Inferior parietal cortex (tissue), 1 donor: ENCODE results near the gene DAB1.

Source experiments
- DNase-seq: peaks from one replicate; pipeline ENCODE4 v3.0.0-alpha.2; 2016; ENCODE audit errors: extremely low spot score

The DAB1 gene

DNA sequence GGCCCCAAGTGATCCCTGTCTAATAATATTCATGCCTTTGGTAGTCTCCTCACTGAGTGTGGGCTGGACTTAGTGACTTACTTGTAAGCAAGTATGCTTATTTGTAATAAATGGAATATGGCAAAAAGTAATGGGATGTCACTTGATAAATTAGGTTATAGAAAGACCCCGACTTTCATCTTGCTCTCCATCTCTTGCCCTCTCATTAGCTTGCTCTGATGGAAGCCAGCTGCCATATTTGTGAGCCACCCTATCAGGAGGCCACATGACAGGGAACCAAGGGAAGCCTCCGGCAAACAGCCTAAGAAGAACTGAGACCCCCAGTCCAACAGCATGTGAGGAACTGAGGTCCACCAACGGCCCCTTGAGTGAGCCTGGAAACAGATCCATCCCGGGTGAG lies 107.0 kb downstream of the DAB1 start:
- no peak for DNase-seq

DNA sequence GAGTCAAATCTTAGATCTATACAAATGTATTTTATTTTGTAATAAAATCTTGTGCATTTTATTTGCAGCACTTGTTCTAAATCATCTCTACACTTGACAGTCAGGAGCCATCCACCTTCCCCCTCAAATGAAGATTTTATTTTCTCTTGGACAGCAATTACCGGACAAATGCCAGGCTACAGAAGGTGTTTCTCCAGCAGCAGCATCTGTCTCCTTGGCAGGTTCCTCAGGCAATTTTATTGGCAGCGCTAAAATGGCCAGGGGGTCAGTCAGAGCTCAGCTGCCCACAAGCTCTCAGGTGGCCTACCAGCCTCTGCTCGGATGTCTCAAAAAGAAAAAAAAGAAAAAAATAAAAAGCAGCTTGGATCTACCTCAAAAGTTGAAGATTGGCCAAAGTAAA lies 107.6 kb downstream of the DAB1 start:
- no peak for DNase-seq

DNA sequence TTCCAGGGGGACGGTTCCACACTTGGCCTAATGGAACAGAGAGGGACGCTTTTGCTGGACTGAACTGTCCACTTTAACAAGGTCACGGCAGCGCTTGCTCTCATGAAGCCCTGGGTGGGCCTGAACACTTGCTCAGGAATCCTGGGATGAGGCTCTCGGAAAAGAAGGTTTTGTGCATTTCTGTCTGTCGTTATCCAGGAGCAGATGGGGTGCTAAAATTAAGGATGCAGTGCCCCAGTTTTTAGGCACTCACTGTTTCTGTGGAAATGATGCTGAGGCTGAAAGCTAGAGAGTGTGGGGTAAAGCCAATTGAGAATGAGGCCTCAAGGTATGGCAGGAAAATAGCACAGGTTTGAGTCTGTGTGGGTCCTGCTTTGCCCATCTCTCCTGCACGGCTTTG lies 111.0 kb downstream of the DAB1 start:
- peak; percentile 55 for DNase-seq

DNA sequence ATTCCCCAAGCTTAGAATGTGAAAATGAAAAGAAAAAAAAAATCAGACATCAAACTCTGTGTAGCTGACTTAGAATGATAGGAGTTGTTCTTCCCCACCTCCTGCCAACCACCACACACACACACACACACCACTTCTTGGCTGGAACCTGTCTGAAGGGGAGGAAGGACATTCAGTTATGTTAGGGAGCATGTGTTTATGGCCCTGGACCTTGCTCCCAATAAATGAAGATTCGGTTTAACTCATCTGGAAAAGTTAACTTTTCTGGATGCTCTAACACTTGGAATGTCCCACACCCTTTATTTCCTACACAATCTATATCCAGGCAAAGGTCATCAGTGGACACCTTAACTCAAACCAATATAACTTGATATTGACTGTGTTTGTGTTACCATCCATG lies 112.4 kb downstream of the DAB1 start:
- no peak for DNase-seq

DNA sequence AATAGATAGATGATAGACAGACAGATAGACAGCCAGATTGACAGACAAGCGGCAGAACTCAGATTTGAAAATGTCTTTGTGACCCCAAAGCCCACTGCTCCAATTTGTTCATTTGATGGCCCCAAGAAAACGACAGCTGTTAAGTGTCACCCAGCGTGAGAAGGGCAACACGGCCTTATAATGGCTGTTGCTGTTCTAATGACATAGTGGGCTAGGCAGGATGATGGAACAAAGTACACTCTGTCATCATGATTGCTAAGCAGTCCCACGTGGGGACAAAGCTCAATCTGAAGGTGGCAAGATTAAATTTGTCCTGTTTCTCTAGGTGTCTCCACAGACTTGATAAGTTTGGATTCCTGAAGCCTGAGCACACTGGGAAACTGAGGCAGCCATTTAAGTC lies 112.9 kb downstream of the DAB1 start:
- no peak for DNase-seq

DNA sequence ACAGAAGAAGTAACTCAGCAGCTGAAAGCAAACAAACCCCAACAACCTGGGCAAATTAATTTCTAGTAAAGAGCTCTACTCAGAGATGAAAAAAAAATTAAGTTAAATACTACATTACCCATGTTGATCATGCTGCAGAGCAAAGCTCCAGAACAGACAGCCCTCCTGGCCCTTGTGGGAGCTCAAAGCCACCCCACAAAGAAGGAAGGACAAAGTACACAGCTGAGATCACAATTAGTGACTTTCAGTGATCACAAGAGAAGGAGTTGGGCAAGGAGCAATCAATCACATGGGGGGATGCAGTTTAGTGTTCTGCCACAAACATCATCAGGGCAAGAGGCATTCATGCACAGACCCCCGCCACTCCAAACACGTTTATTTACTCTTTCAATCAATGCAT lies 114.2 kb downstream of the DAB1 start:
- no peak for DNase-seq

DNA sequence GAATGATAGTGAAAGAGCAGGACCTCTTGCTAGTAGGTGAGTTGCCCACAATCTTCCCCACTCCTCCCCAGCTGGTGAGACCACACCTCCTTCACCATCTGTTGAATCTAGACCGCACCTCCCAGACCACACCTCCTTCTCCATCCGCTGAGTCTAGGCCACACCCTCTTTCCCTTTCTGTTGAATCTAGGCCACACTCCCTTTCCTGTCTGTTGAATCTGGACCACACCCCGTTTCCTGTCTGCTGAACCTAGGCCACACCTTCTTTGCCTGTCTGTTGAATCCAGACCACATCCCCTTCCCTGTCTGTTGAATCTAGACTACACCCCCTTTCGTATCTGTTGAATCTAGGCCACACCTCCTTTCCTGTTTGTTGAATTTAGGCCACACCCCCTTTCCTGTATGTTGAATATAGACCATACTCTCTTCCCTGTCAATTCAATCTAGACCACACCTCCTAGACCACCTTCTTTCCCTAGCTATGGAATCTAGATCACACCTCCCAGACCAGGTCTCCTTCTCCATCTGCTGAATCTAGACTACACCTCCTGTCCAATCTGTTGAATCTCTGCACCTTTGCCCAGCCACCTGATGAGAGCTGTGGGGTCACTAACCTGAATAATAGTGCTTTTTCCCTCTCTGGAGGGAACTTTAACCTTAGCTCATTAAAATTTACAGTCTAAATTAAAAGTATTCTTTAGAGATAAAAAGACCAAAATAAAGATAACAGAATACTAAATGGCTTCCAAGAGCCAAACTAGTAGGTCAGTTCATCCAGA lies 116.3 kb downstream of the DAB1 start:
- no peak for DNase-seq

DNA sequence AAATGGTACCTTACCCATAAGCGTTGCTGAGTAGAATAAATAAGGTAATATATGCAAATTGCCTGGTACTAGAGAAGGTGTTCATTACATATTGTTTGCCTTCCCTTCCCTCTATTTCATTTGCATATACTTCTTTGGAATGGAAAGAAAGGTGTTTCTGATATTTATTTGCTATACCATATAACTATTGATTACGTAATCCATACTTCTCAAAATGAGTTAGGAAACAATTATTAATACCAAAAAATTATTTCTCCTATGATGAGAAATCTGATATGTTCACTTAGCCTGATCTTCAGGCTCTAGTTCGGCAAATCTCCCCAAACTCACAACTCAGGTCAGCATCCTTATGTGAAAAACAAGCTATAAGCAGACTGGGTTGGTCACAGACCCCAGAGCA lies 119.3 kb downstream of the DAB1 start:
- DNase-seq, result no peak

DNA sequence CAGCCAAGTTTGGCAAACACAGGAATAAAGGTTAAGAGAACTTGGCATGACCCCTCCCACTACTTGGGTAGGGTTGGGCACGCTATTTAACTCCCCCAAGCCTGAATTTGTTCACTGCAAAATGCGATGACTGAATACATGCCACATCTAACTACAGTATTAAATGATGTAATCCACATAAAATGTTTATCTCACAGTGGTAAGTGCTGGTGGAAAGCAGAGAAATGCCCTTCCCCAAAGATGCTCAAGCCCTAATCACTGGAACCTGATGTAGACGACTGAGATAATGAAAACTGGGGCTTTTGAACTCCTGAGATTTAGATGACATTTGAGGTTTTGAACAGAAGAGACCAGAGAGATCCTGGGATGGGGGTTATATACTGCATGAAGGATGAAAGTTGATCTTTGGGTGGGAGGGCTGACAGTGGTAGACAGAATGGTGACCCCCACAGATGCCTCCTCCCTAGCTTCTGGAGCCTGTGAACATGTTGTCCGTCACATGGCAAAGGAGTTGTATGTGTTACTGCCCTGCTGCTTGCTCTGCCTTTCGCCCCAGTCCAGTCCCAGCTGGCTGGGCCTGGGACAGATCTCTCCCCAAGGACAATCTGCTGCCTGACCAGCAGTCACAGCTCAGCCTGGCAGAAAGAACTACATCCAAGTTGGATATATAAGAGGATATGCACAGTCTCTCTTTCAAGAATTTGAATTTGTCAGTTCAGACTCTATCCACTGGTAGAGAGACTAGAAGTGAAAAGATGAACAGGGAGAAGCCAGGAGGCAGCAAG lies 120.9 kb downstream of the DAB1 start:
- DNase-seq, result no peak

DNA sequence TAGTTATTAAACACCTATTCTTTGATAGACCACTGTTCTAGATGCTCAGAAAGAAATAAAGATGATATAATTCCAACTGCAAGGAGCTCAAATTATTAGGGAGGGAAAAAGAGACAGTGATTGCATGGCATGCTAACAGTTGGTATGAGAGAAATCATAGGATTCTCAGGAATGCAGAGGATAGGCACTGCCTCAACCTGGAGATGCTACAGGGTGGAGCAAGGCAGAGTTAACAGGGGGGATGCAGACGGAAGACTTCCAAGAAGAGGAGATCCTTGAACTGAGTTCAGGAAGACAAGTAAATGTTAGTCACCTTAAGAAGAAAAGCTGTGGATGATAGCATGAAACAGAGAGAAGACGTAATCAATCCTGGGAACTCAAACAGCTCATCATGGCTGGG lies 123.7 kb downstream of the DAB1 start:
- DNase-seq, result no peak

DNA sequence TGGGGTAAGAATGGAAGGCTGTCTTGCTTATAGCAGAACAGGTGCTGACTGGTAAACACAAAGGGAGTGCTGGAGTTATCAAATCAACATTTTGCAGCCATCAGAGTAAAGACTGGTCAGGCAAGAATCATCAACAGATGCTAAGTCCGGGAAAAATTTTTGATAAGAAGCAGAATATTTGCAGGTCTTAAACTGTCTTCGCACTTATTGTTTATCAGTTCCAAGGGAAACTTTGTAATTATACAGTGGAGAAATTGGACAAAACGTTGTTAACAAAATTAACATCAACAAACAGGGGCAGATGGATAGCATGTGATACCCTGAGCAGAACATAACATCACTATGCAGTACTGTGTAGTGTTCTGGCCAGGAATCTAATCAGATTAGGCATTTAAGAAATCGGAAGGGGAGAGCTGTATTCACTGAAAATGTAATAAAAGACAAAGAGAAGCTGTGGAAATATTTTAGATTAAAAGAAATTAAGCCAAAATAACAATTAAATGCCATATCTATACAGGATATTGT lies 127.1 kb downstream of the DAB1 start:
- DNase-seq, result no peak

DNA sequence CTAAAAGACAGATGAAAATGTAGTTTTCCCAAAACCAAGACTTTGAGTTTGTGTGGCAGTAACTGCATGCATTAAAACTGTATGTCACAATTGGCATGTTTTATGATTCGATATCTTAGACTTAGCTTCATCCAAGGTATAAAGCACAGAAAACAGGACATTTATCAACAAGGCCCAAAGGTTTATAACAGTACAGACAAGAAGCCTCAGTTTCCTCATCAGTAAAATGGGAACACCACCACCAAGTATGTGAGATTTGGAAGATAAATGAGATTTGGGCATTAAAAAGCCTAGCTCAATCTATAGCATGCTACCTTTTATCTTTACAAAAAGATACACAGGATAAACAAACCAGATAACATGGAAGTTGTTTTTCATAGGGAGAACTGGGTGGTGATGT lies 128.5 kb downstream of the DAB1 start:
- DNase-seq, result no peak

DNA sequence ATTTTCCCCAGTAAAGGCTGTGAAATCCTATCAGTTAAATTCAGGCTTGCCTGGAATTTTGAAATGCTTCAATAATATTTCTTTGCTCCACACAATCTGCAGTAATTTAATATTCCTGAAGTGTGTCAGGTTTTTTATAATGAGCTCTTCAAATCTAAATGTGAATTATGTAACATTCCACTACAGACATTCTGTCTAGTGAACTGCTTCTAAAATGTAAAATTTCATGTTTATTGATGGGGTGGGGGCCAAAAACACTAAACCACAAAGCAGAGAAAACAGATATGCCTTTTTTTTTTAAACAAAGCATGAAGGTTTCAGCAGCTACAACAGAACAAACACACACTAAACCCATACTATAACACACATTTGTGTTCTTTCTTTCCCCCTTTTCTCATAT lies 129.7 kb downstream of the DAB1 start:
- no peak for DNase-seq

DNA sequence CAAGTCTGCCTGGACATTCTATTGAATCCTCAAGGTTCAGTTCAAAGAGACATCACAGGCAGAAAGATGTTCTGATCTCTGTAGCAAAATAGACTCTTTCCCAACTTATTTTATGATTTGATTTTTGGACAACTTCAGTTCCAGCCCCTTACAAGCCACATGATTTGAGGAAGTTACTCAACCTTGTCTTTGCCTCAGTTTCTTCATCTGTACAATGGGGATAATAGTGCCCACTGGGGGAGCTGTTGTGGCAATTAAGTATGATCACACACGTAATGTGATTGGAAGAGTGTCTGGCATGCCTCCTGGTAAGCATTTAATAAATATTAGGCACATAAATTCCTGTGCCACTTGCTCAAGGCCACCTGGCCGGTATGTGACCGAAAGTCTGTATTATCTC lies 130.6 kb downstream of the DAB1 start:
- no peak for DNase-seq

DNA sequence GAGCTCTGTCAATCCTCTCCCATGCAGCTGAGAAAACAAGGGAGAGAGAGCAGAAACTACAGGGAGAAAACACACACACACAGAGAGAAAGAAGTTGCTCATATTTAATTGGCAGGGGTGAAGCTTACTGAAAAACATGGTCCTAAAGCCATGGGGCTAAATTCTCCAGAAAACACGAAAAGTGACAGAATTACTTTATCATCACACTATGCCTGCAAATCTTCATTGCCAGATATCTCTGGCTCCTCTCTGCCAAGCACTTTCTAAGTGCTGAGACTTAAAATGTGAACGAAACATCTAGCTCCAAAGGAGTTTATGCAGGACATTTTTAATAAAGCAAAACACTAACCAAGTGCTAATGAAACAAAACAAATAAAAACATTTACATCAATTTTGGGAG lies 134.1 kb downstream of the DAB1 start:
- DNase-seq, result no peak

DNA sequence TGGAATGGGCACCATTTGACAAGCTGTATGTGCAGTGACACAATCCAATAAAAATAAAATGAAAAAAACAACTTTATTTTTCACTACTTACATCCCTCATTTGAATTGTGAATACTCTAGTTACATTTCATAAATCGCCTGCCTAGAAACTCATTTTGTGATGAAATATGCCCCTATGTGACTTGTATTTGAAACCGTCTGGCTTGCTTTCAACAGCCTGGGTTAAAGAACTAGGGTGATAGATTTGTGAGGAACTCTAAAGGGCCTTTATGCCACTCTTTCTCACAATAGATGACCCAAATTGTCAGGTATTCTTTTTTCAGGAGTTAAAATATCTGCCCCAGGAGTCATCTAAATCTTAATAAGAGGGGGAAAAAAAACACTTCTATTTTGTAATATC lies 137.9 kb downstream of the DAB1 start:
- no peak for DNase-seq

DNA sequence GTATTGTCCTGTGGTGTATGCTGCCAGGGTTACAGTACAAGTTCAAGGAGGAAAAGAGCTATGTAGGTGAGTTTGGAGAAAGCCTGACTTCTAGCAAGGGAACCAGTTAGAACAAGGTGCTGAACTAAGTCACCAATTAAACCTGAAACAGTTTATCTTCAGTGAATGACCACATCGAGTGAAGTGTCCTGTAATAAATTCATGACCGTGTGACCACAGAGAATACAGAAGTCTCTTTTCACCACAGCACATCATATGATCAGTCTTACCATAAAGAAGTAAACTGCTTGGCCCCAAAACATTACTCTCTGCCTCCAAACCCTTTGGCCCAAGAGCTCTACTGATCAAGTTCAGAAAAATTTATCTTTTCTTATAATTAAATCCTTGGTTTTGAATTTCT lies 141.4 kb downstream of the DAB1 start:
- no peak for DNase-seq

DNA sequence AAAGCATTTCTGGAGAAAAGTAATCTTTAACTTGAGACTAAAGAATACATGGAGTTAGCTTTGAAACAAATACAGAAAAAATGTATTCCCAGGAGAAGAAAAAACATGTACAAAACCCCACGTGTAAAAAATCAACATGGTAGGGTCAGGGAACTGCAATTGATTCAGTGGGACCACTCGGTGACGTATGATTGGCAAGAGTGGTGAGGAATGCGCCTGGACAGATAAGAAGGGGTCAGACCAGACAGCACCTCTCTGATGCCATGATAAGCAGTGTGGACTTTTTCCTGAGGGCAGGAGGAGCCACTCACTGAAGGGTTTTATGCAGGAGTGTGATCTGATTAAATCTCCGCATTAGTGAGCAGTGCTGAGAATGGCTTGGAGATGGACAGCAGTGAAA lies 142.5 kb downstream of the DAB1 start:
- DNase-seq, result no peak

DNA sequence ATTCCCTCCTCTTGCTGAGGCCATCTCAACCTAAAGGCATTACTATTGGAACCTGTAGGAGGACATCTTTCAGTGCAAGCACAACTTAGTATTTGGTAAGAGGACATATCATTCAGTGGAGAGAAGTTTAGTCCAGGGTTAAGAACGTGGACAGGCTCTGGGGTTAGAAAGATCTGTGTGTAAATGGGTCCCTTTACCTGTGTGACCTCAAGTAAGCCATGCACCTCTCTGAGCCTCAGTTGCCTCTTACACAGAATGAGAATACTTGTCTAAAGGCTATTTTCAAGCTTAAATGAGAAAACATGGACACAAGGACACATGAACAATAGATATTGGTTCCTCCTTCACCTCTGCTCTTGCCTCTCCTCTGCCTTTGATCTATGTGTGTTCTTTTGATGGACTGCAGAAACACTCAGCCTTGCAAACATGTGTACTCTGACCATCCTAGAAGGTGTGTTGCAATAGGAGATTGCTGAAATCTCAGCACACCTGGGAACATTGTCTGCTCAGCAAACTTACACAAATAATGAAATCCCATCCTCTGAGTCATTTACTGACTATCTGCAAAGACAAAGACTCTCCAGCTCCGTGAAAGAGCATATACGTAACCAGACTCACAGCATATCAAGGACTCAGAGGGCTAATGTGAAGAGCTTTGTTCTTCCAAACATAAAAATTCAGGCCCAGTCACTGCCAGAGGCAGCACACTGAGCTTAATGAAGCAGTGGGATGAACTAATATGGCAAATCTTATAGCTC lies 143.8 kb downstream of the DAB1 start:
- no peak for DNase-seq

DNA sequence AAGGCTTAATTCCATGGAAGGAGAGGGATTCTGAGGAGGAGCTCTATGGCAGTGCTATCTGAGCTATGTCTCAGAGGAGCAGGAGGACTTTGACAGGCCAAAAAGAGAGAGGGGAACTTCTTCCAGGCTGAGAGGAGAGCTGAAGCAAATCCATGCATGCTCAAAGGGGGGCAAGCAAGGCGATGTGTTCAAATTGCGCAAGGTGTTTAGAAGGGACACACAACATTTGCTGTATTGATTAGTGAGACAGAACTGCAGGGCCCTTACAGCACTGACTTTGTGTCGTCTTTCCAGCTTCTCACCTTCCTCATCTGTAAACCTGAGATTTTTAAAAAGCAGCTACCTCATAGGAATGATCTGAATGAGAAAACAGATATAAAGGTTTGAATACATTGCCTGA lies 145.3 kb downstream of the DAB1 start:
- no peak for DNase-seq

DNA sequence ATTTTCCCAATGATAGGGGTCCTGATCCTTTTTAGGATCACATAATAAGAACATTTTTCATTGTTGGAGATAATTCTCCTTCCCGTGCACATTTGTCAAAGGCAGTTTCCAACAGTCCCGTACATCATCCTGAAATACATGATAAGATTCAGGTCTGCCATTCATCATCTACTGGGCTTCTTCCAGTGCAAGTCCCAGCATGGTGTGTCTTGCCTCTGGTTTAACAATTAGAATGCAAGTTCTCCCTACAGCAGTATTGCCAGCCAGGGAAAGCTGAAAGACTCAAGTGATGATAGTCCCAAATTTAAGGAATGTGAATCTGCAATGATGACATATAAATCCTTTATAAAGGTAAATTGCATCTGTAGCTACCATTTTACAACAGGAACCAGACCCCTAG lies 146.2 kb downstream of the DAB1 start:
- DNase-seq, result no peak

DNA sequence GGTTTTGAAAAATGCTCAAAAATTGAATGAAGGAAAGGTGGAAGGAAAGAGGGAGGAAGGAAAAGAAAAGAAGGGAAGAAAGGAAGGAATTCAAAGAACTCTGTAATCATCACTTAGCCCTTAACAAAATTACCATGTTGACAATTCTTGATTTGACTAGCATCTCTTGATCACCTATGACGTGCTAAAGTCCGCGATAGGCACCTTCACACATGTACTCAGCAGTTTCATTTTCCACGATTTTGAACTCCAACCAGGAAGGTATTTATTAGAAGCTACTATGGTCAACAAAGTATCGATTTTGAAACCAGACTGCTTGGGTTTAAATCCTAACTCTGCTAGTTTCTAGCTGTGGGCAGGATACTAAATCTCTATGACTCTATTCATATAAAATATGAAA lies 146.9 kb downstream of the DAB1 start:
- DNase-seq, result no peak

DNA sequence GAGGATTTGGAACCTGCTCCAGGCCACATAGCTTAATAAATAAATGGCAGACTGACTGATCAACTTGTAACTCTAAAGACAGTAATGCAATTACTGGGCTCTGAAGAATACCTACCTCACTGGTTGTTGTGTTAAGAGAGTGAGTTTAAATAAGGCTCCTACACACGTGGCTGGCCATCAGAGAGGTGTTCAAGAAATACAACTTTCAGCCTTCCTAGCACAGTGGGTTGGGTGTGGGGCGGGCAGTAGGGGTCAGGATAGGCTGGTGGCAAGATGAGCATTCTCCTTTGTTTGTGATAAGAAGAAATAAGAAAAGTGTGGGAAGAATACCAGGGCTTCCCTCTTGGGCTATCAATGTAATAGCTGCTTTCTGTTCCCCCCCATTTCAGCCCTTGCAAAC lies 151.3 kb downstream of the DAB1 start:
- DNase-seq, result no peak
